Measurements from ENCODE around the gene KAZN.

DNA sequence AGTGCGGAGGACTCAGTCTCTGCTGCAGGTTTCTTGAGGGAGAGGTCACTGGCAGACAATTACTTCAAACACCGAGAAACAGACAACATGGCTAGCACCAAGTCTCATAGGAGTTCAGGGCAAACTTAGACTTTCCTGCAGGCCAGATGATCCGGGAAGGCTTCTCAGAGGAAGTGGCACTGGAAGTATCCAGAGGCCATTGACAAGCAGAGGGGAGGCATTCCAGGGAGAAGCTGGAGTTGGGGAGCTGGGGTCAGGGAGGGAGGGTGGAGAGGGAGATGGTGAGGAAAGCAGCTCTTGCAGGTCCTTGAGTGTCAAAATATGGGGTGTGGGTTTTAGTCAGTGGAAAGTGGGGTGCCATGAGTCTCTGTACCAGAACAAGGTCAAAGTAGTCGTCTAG is 147.9 kb downstream of the KAZN start:
- TF ChIP-seq, protein P1, sequence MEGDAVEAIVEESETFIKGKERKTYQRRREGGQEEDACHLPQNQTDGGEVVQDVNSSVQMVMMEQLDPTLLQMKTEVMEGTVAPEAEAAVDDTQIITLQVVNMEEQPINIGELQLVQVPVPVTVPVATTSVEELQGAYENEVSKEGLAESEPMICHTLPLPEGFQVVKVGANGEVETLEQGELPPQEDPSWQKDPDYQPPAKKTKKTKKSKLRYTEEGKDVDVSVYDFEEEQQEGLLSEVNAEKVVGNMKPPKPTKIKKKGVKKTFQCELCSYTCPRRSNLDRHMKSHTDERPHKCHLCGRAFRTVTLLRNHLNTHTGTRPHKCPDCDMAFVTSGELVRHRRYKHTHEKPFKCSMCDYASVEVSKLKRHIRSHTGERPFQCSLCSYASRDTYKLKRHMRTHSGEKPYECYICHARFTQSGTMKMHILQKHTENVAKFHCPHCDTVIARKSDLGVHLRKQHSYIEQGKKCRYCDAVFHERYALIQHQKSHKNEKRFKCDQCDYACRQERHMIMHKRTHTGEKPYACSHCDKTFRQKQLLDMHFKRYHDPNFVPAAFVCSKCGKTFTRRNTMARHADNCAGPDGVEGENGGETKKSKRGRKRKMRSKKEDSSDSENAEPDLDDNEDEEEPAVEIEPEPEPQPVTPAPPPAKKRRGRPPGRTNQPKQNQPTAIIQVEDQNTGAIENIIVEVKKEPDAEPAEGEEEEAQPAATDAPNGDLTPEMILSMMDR (optimal IDR thresholded peaks at IDR 0.05 in 1 of 3, IDR thresholded peaks at IDR 0.05 in 1 of 3, conservative IDR thresholded peaks at IDR 0.05 in 1 of 3; ENCODE audit: extremely low read depth in 1 of 3, insufficient read depth in 2 of 3, low read length in 3 of 3), result no peak
- TF ChIP-seq EZH2 (IDR thresholded peaks at IDR 0.05; ENCODE audit: low read length), result no peak
